Lung (tissue), 12 donors: Measurements from ENCODE around the gene CACNA1D. TPM values are rescaled to one million over a fixed set of nuclear protein-coding genes. Genes with fewer than 3 reads are reported as not detected.

Experiments used
- ATAC-seq: fragments of 200-7000 bp; cut with Tn5 transposase; one replicate; pipeline ENCODE4 v1.9.1; 2020; ENCODE audit warnings: moderate number of reproducible peaks; ENCODE audit not compliant: insufficient read depth, low FRiP score
- DNase-seq, 3 donors: peaks; one replicate each; pipeline ENCODE4 v3.0.0-alpha.2; 2013 to 2017
- H3K27ac ChIP-seq, 2 donors: one replicate each; pipeline ENCODE4 v1.5.1; 2013; ENCODE audit warnings: mild to moderate bottlenecking in 2 of 2, moderate library complexity in 2 of 2, control low read depth in 1 of 2, inconsistent platforms in 1 of 2, low read depth in 1 of 2, low read length in 1 of 2
- H3K27me3 ChIP-seq, 3 donors: one replicate each; pipeline ENCODE4 v1.5.1; 2013; ENCODE audit warnings: low read length in 2 of 3; ENCODE audit not compliant: control insufficient read depth in 3 of 3, insufficient read depth in 3 of 3
- H3K36me3 ChIP-seq, 4 donors: one replicate each; pipeline ENCODE4 v1.5.1; 2013; ENCODE audit warnings: low read length in 4 of 4, mild to moderate bottlenecking in 1 of 4, moderate library complexity in 1 of 4; ENCODE audit not compliant: control insufficient read depth in 4 of 4, insufficient read depth in 4 of 4
- H3K4me1 ChIP-seq, 5 donors: one replicate each; pipeline ENCODE4 v1.5.1; 2013; ENCODE audit warnings: low read length in 5 of 5, mild to moderate bottlenecking in 2 of 5, moderate library complexity in 1 of 5; ENCODE audit not compliant: control insufficient read depth in 5 of 5, insufficient read depth in 5 of 5
- H3K4me3 ChIP-seq: one replicate; pipeline ENCODE4 v1.5.1; 2013; ENCODE audit warnings: mild to moderate bottlenecking, control low read depth, moderate library complexity
- H3K9ac ChIP-seq, 2 donors: one replicate each; pipeline ENCODE4 v1.5.1; 2013; ENCODE audit warnings: low read length in 2 of 2, control low read depth in 1 of 2; ENCODE audit not compliant: insufficient read depth in 1 of 2
- H3K9me3 ChIP-seq, 4 donors: one replicate each; pipeline ENCODE4 v1.5.1; 2013; ENCODE audit warnings: low read length in 3 of 4, mild to moderate bottlenecking in 1 of 4, moderate library complexity in 1 of 4; ENCODE audit not compliant: control insufficient read depth in 4 of 4, insufficient read depth in 3 of 4
- WGBS, 2 donors: extraction: QIAGEN DNeasy Blood & Tissue Kit; methylation state at CpG; one replicate each; pipeline ENCODE4 v1.1.7; 2013; 5-methylcytosine and 5-hydroxymethylcytosine counted together
- polyA plus RNA-seq, 2 donors: library from polyadenylated mRNA; stranded (reverse); fragments of 200-250 nt; gene quantifications; one replicate each; pipeline ENCODE4 v1.2.1, GENCODE V29; 2013
- total RNA-seq, 2 donors: library from RNA; depleted of rRNA in 1 of 2; stranded (reverse); fragments of >200 nt in 1 of 2; gene quantifications; one replicate each; pipeline ENCODE4 v1.2.1, GENCODE V29; 2014 to 2021
- TF ChIP-seq, protein P1 (sequence below): IDR thresholded peaks from 2 replicates; pipeline ENCODE4 v1.5.1; 2012; ENCODE audit warnings: mild to moderate bottlenecking; ENCODE audit errors: control extremely low read depth, extremely low read depth
- donor health status: control.
- donor health status: control.
- donor health status: Bipolar disorder and iron deficiency.
- donor health status: healthy.
- donor health status: DM: yes; HTN: yes; CAD: no.

Gene CACNA1D
- total and polyA plus RNA-seq, 4 donors = 2.7 to 96.8 (median 23.1) TPM

DNA sequence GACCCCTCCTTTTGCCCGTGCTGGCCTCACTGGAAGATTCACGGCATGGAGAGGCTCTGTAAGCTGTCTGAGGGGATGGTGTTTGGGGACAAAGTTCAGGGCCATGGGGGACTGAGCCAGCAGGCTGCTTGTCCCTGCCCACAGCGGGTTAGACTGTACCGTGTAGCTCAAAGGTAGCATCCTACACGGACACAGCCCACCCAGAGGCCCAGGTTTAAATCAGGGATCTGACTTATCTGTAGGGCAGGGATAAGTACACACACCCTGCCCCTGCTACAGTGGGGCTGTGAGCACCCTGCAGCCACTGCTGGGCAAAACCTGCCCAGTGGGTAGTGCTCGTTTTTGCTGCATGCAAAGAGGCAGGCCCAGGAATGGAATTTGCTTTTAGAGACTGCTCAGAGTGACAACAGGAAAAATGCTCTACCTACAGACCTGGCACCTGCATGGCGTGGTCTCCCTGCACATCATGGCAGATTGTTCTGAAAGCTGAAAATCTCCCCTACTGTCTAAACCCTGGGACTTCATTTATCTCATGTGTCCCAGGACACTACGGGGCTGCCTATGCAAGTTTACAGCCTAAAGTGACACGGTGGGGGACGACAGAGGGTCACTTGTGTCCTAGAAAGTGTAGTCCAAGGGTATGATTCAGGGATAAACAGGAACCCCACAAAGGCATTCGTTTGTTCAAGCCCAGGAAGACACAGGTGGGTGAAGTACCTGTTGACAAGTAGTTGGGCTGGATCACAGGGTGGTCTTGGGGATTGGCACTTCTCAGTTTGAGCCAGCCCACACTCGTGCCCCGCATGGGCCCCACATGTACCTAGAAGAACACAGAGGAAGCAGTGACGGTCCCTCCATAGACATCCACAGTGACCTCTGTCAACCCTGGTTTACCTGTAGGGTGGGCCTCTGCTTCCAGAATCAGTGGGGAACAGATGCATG is 324.1 kb downstream of the CACNA1D start:
- H3K27ac ChIP-seq = no peak overlapping the region
- TF ChIP-seq, protein P1, sequence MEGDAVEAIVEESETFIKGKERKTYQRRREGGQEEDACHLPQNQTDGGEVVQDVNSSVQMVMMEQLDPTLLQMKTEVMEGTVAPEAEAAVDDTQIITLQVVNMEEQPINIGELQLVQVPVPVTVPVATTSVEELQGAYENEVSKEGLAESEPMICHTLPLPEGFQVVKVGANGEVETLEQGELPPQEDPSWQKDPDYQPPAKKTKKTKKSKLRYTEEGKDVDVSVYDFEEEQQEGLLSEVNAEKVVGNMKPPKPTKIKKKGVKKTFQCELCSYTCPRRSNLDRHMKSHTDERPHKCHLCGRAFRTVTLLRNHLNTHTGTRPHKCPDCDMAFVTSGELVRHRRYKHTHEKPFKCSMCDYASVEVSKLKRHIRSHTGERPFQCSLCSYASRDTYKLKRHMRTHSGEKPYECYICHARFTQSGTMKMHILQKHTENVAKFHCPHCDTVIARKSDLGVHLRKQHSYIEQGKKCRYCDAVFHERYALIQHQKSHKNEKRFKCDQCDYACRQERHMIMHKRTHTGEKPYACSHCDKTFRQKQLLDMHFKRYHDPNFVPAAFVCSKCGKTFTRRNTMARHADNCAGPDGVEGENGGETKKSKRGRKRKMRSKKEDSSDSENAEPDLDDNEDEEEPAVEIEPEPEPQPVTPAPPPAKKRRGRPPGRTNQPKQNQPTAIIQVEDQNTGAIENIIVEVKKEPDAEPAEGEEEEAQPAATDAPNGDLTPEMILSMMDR = no peak
- no peaks in the 10 kb centered on the region for H3K4me1 ChIP-seq
- H3K9ac ChIP-seq = no peak overlapping the region
- WGBS, 2 donors = 81 to 85% methylated on average over 14 of the region's 14 CpGs
- peaks cover 0 to 27% (median 20%) of the 10 kb centered on the region in 4 donors for H3K36me3 ChIP-seq
- H3K4me3 ChIP-seq = no peak overlapping the region
- DNase-seq = no peak
- no peaks in the 10 kb centered on the region for H3K9me3 ChIP-seq
- ATAC-seq = no peak
- no peaks in the 10 kb centered on the region for H3K27me3 ChIP-seq

DNA sequence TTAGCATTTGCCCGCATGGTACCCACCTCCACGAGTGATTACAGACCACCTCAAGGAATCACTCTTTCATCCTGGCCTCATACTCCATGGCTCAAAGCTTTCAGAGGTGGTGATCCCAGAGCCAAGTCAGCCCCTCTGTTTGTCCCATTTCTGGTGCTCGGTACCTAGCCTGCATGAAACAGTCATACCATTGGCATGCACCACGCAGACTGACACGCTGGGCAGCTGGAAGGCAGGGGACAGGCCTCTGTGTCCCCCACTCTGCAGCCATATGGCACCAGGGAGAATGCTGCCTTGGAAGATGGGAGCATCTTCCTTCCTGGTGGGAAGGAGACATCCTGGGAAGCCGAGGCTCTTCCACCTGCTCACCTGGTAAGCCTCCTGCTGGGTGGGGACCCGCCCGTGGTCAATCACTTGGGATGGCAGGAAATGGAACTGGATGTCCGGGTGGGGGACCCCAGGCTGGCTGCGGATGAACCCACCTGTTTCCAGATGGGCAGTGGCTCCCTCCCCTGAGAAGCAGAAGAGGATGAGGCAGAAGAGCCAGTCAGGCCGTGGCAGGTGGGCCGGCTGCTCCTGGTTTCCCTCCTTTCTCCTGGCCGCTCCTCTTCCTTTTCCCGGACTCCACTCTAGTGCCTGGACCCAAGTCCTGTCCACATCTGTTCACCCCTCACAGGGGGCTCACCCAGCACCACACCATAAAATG is 324.9 kb downstream of the CACNA1D start:
- DNase-seq = no peak
- peaks cover 0 to 24% (median 18%) of the 10 kb centered on the region in 4 donors for H3K36me3 ChIP-seq
- no peaks in the 10 kb centered on the region for H3K9me3 ChIP-seq
- 92 to 95% methylated on average over 14 of the region's 14 CpGs for WGBS, 2 donors
- H3K27ac ChIP-seq = no peak overlapping the region
- H3K9ac ChIP-seq = no peak overlapping the region
- no peaks in the 10 kb centered on the region for H3K27me3 ChIP-seq
- no peak for ATAC-seq
- peaks cover 0 to 3% (median 0%) of the 10 kb centered on the region in 5 donors for H3K4me1 ChIP-seq
- TF ChIP-seq, protein P1 = no peak
- H3K4me3 ChIP-seq = no peak overlapping the region

DNA sequence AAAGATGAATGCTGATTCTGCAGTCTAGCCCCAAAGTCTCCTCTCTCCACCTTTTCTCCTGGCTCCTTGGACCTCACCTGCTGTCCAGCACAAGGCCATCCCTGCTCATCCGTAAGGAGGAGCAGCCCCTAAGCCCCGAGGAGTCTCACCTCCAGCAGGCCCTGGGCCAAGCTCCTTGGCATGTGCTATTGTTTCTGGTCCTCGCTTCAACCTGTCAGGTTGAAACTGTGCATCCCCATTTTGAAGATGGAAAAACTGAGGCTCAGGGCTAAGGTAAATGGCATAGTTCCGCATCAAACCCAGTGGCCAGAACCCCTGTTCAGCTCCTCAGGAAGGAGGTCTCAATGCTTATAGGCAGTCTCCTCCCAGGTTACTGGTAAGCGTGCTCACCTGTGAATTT is 325.7 kb downstream of the CACNA1D start:
- Histone ChIP-seq H3K9ac (no peak overlapping the region), H3K27ac (no peak overlapping the region), H3K27me3 (no peaks in the 10 kb centered on the region), H3K4me3 (no peak overlapping the region), H3K9me3 (no peaks in the 10 kb centered on the region), H3K4me1 (peaks cover 0 to 5% (median 3%) of the 10 kb centered on the region in 5 donors), H3K36me3 (peaks cover 0 to 21% (median 16%) of the 10 kb centered on the region in 4 donors)
- no peak for DNase-seq
- TF ChIP-seq, protein P1 = no peak
- ATAC-seq = no peak
- 97% methylated on average over 5 of the region's 5 CpGs for WGBS, 2 donors
